H1 (cell line): Measurements from ENCODE around the gene PECR. TPM values are rescaled to one million over a fixed set of nuclear protein-coding genes. Genes with fewer than 3 reads are reported as not detected.

Experiments used
- BACH1 ChIP-seq: IDR thresholded peaks from 2 replicates; pipeline ENCODE4 v1.6.1; 2012; ENCODE audit warnings: low read length, improper control_type of control experiment
- EGR1 ChIP-seq: IDR thresholded peaks from 2 replicates; pipeline ENCODE4 v1.6.1; 2011; ENCODE audit warnings: low read depth, low read length, borderline replicate concordance
- EP300 ChIP-seq, 2 experiments: IDR thresholded peaks; 1 replicate in 1 of 2; 2 replicates in 1 of 2; pipeline ENCODE4 v1.6.1; 2011 to 2012; ENCODE audit warnings: low read depth in 2 of 2, low read length in 2 of 2, mild to moderate bottlenecking in 2 of 2, borderline replicate concordance in 1 of 2, inconsistent platforms in 1 of 2, moderate library complexity in 1 of 2
- FOSL1 ChIP-seq: IDR thresholded peaks from 2 replicates; pipeline ENCODE4 v1.6.1; 2011; ENCODE audit warnings: mild to moderate bottlenecking, low read depth, low read length, moderate library complexity; ENCODE audit not compliant: insufficient read depth
- KDM4A ChIP-seq: IDR thresholded peaks from one replicate; pipeline ENCODE4 v1.7.1; 2012; ENCODE audit warnings: low read depth, mild to moderate bottlenecking, moderate library complexity, low read length, inconsistent platforms; ENCODE audit not compliant: severe bottlenecking
- RBBP5 ChIP-seq: IDR thresholded peaks from 2 replicates; pipeline ENCODE4 v1.7.1; 2012; ENCODE audit warnings: low read depth, mild to moderate bottlenecking, inconsistent platforms, low read length, moderate library complexity, borderline replicate concordance
- polyA plus RNA-seq, 7 experiments: library from polyadenylated mRNA; depleted of rRNA in 3 of 7; stranded (reverse) in 5 of 7; unstranded in 2 of 7; fragments of >200 nt in 5 of 7; fragments of 200-250 nt in 2 of 7; gene quantifications; 1 replicate in 5 of 7; 2 replicates in 1 of 7; 4 replicates in 1 of 7; pipeline versions ENCODE4 v1.2.1 to v1.2.3, GENCODE V29; 2011 to 2013; ENCODE audit warnings: missing spikeins in 2 of 7, mixed read lengths in 2 of 7
- total RNA-seq: library from RNA; stranded (reverse); fragmentation: NEBNext Ultra II Directional; extraction: Animal tissue kit (Norgen Biotek cat#: 25700); gene quantifications from 2 replicates; pipeline ENCODE4 v1.2.1, GENCODE V29; 2021

PECR gene
- total and polyA plus RNA-seq, 2 of the 8 experiments (the other 6 are each of a cell fraction or from before 2014, with no cell fraction given) = 15.9 to 19.2 TPM

DNA sequence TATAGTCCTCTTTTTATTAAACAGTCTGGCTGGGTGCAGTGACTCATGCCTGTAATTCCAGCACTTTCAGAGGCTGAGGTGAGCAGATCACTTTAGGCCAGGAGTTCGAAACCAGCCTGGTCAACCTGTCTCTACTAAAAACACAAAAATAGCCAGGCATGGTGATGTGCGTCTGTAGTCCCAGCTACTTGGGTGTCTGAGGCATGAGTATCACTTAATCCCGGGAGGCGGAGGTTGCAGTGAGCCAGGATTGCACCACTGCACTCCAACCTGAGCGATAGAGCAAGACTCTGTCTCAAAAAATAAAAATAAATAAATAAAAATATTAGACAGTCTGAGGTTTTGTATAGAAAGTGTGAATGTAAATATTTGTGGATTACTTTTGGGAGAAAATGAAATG, 45.3 kb upstream of the PECR start (continued):
- no peak for TF ChIP-seq EP300 (IDR thresholded peaks at IDR 0.05; ENCODE audit: borderline replicate concordance in 1 of 2, low read depth in 2 of 2, low read length in 2 of 2)
- no peak for TF ChIP-seq EGR1
- TF ChIP-seq RBBP5 = no peak
- TF ChIP-seq KDM4A = no peak
- TF ChIP-seq BACH1 = no peak
- TF ChIP-seq FOSL1 = no peak
